Right renal pelvis (tissue), 4 donors: ENCODE data around the gene WDR70. TPM values are rescaled to one million over a fixed set of nuclear protein-coding genes. Genes with fewer than 3 reads are reported as not detected.
"Not testable (repeated sequence)": the region's sequence is repeated elsewhere in the genome, so short reads cannot be mapped to it uniquely, and the experiment has no call there.

Experiments used
- DNase-seq, 4 donors: peaks; one replicate each; pipeline ENCODE4 v3.0.0-alpha.2; 2013; ENCODE audit warnings: low read depth in 4 of 4, low spot score in 3 of 4, missing footprints in 1 of 4
- polyA plus RNA-seq, 4 donors: library from polyadenylated mRNA; unstranded; fragments of 120-200 nt; gene quantifications; one replicate each; pipeline ENCODE4 v1.2.1, GENCODE V29; 2013; ENCODE audit not compliant: insufficient read length in 4 of 4

Gene WDR70
- polyA plus RNA-seq, 4 donors = 50.6 to 58.5 (median 53.9) TPM

GRCh38 chr5:37668524-37669047 lies 289.5 kb downstream of the WDR70 start:
- no peak for DNase-seq

- not testable (repeated sequence) for DNase-seq
These were observed 293.0 kb downstream of the WDR70 start for GRCh38 chr5:37672118-37672588.

- DNase-seq = not testable (repeated sequence)
These were observed 295.2 kb downstream of the WDR70 start for GRCh38 chr5:37674361-37674760.

- not testable (repeated sequence) for DNase-seq
These were observed 300.2 kb downstream of the WDR70 start for GRCh38 chr5:37679326-37679725.

GRCh38 chr5:37679903-37680302 lies 300.8 kb downstream of the WDR70 start:
- not testable (repeated sequence) for DNase-seq

GRCh38 chr5:37683072-37683471 lies 304.0 kb downstream of the WDR70 start:
- DNase-seq = no peak

- DNase-seq = no peak
These were observed 306.1 kb downstream of the WDR70 start for GRCh38 chr5:37685211-37685610.

- DNase-seq = no peak
These were observed 306.7 kb downstream of the WDR70 start for GRCh38 chr5:37685816-37686215.

GRCh38 chr5:37688925-37689324 lies 309.8 kb downstream of the WDR70 start:
- DNase-seq = not testable (repeated sequence)

GRCh38 chr5:37694333-37694732 lies 315.2 kb downstream of the WDR70 start:
- DNase-seq = not testable (repeated sequence)

- no peak for DNase-seq
These were observed 315.7 kb downstream of the WDR70 start for GRCh38 chr5:37694867-37695266.

- DNase-seq = no peak
These were observed 316.5 kb downstream of the WDR70 start for GRCh38 chr5:37695647-37696046.

GRCh38 chr5:37696190-37697021 lies 317.3 kb downstream of the WDR70 start:
- DNase-seq = no peak

- DNase-seq = no peak
These were observed 322.8 kb downstream of the WDR70 start for GRCh38 chr5:37701868-37702267.

GRCh38 chr5:37703841-37704241 lies 324.7 kb downstream of the WDR70 start:
- DNase-seq = no peak

GRCh38 chr5:37704406-37704805 lies 325.3 kb downstream of the WDR70 start:
- no peak for DNase-seq

- no peak for DNase-seq
These were observed 329.9 kb downstream of the WDR70 start for GRCh38 chr5:37709020-37709419.

- DNase-seq = no peak
These were observed 331.8 kb downstream of the WDR70 start for GRCh38 chr5:37710965-37711364.

- no peak for DNase-seq
These were observed 333.6 kb downstream of the WDR70 start for GRCh38 chr5:37712750-37713149.

GRCh38 chr5:37714756-37715155 lies 335.6 kb downstream of the WDR70 start:
- DNase-seq = no peak

- no peak for DNase-seq
These were observed 336.2 kb downstream of the WDR70 start for GRCh38 chr5:37715361-37715760.

GRCh38 chr5:37715992-37716391 lies 336.9 kb downstream of the WDR70 start:
- no peak for DNase-seq
